GM10266 (cell line): ENCODE data around the gene RXRG.

Experiments used
- DNase-seq: peaks from one replicate; pipeline ENCODE4 v3.0.0; 2012; ENCODE audit errors: extremely low spot score
- CTCF ChIP-seq: IDR thresholded peaks from 2 replicates; pipeline ENCODE4 v1.5.1; 2012; ENCODE audit warnings: mild to moderate bottlenecking, low read depth; ENCODE audit not compliant: control insufficient read depth, insufficient read depth; ENCODE audit errors: missing control alignments

Gene RXRG

GRCh38 chr1:165355977-165356811 is 88.7 kb downstream of the RXRG start, which contains the start of gene LMX1A:
TSS of gene LMX1A (minus strand) at chr1:165356715. CDS start at chr1:165355559, 1,156 bp downstream.
- no peak for DNase-seq
- no peak for TF ChIP-seq CTCF

DNA sequence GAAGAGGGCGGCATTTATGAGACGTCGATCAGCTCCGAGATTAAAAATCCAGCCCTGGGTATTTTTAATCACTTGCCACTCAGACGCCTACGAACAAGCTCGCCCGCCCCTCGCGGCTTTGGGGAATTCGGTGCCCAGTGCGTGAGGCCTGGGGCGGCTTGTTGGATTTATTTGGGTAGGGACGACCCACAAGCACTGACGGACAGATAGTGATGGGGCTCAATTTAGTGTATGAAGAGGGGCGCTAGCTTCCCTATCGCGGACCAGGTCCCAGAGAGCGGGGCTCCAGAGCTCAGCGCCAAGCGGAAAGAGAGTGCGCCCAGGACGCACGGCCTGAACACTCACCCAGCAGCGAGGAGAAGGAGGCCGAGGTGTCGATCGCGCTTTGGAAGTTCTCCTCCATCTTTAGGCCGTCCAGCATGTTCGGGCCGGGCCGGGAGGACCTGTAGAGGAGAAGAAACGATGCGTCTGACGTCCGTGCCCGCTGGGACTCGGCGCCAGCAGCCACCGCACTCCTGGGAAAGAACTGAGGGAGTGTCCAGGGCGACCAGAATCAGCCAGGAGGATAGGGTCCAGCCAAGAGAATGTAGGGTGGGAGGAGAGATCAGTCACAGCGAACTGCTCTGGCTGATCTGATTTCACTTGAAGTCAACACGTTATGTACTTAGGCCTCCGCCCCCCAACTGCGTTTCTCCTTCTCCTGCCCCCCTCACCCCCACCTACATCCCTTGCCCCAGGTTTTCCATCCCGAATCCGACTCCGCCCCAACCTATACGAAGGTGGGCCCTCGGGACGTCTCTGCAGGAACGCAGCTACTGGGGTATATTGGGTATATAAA is 89.6 kb downstream of the RXRG start:
- no peak for DNase-seq
- TF ChIP-seq CTCF, result no peak

DNA sequence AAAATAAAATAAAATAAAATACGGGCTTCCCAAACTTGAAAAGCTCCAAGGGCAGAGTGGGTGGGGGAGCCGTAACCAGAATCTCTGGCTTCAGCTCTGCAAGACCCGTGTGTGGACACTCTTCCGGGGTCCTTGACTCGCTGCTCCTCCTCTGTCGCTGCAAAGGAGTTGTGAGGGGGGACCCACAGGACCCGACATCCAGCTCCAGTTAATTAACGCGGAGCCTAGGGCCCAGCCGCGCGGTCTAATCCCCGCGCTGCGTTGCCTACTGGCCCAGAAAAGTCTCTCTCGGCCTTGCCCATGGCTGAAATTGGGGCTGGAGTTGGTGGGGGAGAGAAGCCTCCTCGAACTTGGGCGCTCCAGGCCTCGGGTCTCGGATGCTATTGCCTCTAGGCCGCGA is 90.2 kb downstream of the RXRG start:
- no peak for DNase-seq
- TF ChIP-seq CTCF, result no peak

GRCh38 chr1:165353731-165354671 is 90.9 kb downstream of the RXRG start:
- DNase-seq, result no peak
- TF ChIP-seq CTCF, result no peak

DNA sequence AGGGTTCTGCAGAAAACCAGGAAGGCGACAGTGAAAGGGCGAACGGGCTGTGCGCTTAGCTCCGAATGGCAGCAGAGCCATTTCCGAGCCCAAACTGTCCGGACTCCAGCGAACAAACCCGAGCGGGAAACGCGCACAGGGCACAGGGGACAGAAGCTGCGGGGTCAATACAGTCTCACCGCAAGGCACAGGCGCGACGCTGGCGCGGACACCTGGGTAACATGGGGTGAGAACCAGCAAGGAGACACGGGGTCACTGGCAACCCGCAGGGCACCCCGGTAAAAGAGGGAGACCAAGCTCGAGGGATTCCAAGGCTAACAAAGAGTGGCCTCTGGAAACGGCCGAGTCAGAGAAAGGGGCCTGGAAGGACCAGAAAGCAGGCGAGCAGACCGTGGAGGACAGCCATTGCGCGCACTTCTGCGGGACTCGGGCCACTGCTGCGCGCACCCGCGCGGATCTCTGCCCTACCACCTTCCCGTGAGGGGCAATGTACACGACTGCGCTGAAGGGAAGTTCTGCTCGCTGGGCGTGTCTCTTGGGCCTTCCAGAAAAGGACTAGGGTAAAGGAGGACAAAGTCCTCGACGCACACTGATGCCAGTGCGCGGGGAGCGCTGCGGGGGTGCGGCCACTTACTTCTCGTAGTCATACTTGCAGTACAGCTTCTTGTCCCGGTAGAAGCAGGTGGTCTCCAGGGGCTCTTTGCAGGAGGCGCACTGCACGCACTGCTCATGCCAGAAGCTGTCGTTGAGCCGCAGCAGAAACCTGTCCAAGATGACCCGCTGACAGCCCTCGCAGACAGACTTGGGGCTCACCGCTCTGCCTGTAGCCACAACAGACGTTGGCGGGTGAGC is 92.3 kb downstream of the RXRG start:
- no peak for TF ChIP-seq CTCF
- no peak for DNase-seq

GRCh38 chr1:165351863-165352441 is 93.0 kb downstream of the RXRG start:
- no peak for TF ChIP-seq CTCF
- DNase-seq, result no peak
